ENCODE results near the gene MRPS18A. TPM values are rescaled to one million over a fixed set of nuclear protein-coding genes. Genes with fewer than 3 reads are reported as not detected.

Gene MRPS18A
- total and polyA plus RNA-seq, 2 experiments from 2014 or later = 58.6 to 62.7 TPM

DNA sequence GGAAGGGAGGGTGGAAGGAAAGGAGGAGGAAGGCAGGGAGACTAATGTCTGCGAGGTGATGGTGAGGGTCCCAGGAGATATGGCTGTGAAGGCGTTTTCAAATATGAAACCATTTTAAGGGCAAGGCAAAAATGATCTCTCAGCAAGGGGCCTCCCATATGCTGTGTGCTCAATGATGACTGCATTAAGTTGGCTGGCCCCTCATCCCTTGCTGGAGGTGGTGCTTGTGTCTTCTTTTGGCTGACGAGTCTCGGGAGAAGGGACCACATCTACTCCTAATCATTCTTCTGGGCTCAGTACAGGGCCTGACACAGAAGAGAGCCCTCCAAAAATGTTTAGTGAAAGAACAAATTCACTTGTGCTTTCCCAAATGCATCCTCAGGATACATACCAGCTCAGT is 23.0 kb upstream of the MRPS18A start (continued):
- TF ChIP-seq EZH2 (IDR thresholded peaks at IDR 0.05; ENCODE audit: low read depth, unreplicated experiment) (no peak), ZNF114 (CRISPR knock-in tag; IDR thresholded peaks at IDR 0.05) (no peak), REST (IDR thresholded peaks at IDR 0.05; ENCODE audit: unreplicated experiment) (no peak)
- TF ChIP-seq, protein P1, sequence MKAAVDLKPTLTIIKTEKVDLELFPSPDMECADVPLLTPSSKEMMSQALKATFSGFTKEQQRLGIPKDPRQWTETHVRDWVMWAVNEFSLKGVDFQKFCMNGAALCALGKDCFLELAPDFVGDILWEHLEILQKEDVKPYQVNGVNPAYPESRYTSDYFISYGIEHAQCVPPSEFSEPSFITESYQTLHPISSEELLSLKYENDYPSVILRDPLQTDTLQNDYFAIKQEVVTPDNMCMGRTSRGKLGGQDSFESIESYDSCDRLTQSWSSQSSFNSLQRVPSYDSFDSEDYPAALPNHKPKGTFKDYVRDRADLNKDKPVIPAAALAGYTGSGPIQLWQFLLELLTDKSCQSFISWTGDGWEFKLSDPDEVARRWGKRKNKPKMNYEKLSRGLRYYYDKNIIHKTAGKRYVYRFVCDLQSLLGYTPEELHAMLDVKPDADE (IDR thresholded peaks at IDR 0.05) = no peak

GRCh38 chr6:43709654-43710303 is 22.2 kb upstream of the MRPS18A start:
- H3K4me3 Mint-ChIP-seq = no peak overlapping the region
- Histone ChIP-seq H3K27ac (ENCODE audit: low read depth) (no peak overlapping the region), H3K27me3 (ENCODE audit: insufficient read depth) (no peaks in the 10 kb centered on the region), H3K79me2 (replicated peaks; ENCODE audit: insufficient read depth) (no peaks in the 10 kb centered on the region), H3K4me2 (no peak overlapping the region), H3F3A (replicated peaks; ENCODE audit: low read depth) (no peaks in the 10 kb centered on the region), H4K20me1 (replicated peaks; ENCODE audit: insufficient read depth) (no peaks in the 10 kb centered on the region), H3K36me3 (ENCODE audit: insufficient read depth) (no peaks in the 10 kb centered on the region), H3K9me2 (ENCODE audit: insufficient read depth) (no peaks in the 10 kb centered on the region), H3K4me1 (ENCODE audit: insufficient read depth) (peaks cover 10% of the 10 kb centered on the region), H3K4me3 (no peak overlapping the region), H2AFZ (no peak overlapping the region)
- DNase-seq (ENCODE audit: low spot score) (no peak), ATAC-seq (peak; percentile 8; the same call in 1 of the 3 replicates)
- peak overlapping the region; percentile 61; the same call in 1 of the 2 replicates for H3K27ac Mint-ChIP-seq
- no peaks in the 10 kb centered on the region for H3K9me3 Mint-ChIP-seq
- peaks cover 12% of the 10 kb centered on the region for H3K27me3 Mint-ChIP-seq (ENCODE audit: insufficient read depth, low read depth, poor library complexity)
- no peaks in the 10 kb centered on the region for H3K36me3 Mint-ChIP-seq (ENCODE audit: low read depth)
- peaks cover 47% of the 10 kb centered on the region for H3K4me1 Mint-ChIP-seq
- TF ChIP-seq ZNF331 (CRISPR knock-in tag; IDR thresholded peaks at IDR 0.05; ENCODE audit: low read depth) (no peak), CREB1 (CRISPR knock-in tag; IDR thresholded peaks at IDR 0.05; ENCODE audit: low read depth) (no peak), ZNF114 (CRISPR knock-in tag; IDR thresholded peaks at IDR 0.05) (no peak), EZH2phosphoT487 (IDR thresholded peaks at IDR 0.05; ENCODE audit: unreplicated experiment) (no peak), JUNB (IDR thresholded peaks at IDR 0.05; ENCODE audit: unreplicated experiment) (no peak), REST (IDR thresholded peaks at IDR 0.05; ENCODE audit: unreplicated experiment) (no peak)
- TF ChIP-seq, protein P2, sequence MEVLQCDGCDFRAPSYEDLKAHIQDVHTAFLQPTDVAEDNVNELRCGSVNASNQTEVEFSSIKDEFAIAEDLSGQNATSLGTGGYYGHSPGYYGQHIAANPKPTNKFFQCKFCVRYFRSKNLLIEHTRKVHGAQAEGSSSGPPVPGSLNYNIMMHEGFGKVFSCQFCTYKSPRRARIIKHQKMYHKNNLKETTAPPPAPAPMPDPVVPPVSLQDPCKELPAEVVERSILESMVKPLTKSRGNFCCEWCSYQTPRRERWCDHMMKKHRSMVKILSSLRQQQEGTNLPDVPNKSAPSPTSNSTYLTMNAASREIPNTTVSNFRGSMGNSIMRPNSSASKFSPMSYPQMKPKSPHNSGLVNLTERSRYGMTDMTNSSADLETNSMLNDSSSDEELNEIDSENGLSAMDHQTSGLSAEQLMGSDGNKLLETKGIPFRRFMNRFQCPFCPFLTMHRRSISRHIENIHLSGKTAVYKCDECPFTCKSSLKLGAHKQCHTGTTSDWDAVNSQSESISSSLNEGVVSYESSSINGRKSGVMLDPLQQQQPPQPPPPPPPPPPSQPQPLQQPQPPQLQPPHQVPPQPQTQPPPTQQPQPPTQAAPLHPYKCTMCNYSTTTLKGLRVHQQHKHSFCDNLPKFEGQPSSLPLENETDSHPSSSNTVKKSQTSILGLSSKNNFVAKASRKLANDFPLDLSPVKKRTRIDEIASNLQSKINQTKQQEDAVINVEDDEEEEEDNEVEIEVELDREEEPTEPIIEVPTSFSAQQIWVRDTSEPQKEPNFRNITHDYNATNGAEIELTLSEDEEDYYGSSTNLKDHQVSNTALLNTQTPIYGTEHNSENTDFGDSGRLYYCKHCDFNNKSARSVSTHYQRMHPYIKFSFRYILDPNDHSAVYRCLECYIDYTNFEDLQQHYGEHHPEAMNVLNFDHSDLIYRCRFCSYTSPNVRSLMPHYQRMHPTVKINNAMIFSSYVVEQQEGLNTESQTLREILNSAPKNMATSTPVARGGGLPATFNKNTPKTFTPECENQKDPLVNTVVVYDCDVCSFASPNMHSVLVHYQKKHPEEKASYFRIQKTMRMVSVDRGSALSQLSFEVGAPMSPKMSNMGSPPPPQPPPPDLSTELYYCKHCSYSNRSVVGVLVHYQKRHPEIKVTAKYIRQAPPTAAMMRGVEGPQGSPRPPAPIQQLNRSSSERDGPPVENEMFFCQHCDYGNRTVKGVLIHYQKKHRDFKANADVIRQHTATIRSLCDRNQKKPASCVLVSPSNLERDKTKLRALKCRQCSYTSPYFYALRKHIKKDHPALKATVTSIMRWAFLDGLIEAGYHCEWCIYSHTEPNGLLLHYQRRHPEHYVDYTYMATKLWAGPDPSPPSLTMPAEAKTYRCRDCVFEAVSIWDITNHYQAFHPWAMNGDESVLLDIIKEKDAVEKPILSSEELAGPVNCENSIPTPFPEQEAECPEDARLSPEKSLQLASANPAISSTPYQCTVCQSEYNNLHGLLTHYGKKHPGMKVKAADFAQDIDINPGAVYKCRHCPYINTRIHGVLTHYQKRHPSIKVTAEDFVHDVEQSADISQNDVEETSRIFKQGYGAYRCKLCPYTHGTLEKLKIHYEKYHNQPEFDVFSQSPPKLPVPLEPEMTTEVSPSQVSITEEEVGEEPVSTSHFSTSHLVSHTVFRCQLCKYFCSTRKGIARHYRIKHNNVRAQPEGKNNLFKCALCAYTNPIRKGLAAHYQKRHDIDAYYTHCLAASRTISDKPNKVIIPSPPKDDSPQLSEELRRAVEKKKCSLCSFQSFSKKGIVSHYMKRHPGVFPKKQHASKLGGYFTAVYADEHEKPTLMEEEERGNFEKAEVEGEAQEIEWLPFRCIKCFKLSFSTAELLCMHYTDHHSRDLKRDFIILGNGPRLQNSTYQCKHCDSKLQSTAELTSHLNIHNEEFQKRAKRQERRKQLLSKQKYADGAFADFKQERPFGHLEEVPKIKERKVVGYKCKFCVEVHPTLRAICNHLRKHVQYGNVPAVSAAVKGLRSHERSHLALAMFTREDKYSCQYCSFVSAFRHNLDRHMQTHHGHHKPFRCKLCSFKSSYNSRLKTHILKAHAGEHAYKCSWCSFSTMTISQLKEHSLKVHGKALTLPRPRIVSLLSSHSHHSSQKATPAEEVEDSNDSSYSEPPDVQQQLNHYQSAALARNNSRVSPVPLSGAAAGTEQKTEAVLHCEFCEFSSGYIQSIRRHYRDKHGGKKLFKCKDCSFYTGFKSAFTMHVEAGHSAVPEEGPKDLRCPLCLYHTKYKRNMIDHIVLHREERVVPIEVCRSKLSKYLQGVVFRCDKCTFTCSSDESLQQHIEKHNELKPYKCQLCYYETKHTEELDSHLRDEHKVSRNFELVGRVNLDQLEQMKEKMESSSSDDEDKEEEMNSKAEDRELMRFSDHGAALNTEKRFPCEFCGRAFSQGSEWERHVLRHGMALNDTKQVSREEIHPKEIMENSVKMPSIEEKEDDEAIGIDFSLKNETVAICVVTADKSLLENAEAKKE (CRISPR knock-in tag; IDR thresholded peaks at IDR 0.05) = no peak

All from GM23338 (cell line).